Esophagus (tissue), 2 donors: ENCODE data around the gene CNGA1. TPM values are rescaled to one million over a fixed set of nuclear protein-coding genes. Genes with fewer than 3 reads are reported as not detected.

ENCODE experiments used
- H3K27ac ChIP-seq, 2 donors: one replicate each; pipeline ENCODE4 v1.5.1; 2013; ENCODE audit warnings: low read depth in 2 of 2, mild to moderate bottlenecking in 2 of 2, inconsistent platforms in 1 of 2, low read length in 1 of 2, moderate library complexity in 1 of 2
- H3K27me3 ChIP-seq, 2 donors: one replicate each; pipeline ENCODE4 v1.6.1; 2013; ENCODE audit warnings: low read length in 2 of 2, control low read depth in 1 of 2, mild to moderate bottlenecking in 1 of 2; ENCODE audit not compliant: insufficient read depth in 2 of 2, control insufficient read depth in 1 of 2
- H3K36me3 ChIP-seq, 2 donors: one replicate each; pipeline ENCODE4 v1.6.1; 2013; ENCODE audit warnings: low read length in 1 of 2; ENCODE audit not compliant: control insufficient read depth in 2 of 2, insufficient read depth in 2 of 2
- H3K4me1 ChIP-seq, 2 donors: one replicate each; pipeline ENCODE4 v1.6.1; 2013; ENCODE audit warnings: low read length in 1 of 2; ENCODE audit not compliant: control insufficient read depth in 2 of 2, insufficient read depth in 2 of 2
- H3K4me3 ChIP-seq, 2 donors: one replicate each; pipeline ENCODE4 v1.5.1; 2013; ENCODE audit warnings: low read length in 2 of 2, mild to moderate bottlenecking in 2 of 2, low read depth in 1 of 2, moderate library complexity in 1 of 2
- H3K9me3 ChIP-seq, 2 donors: one replicate each; pipeline ENCODE4 v1.6.1; 2013; ENCODE audit warnings: mild to moderate bottlenecking in 2 of 2, low read depth in 1 of 2, low read length in 1 of 2, moderate library complexity in 1 of 2; ENCODE audit not compliant: control insufficient read depth in 2 of 2, insufficient read depth in 1 of 2
- WGBS, 2 donors: extraction: QIAGEN DNeasy Blood & Tissue Kit; methylation state at CpG; one replicate each; pipeline ENCODE4 v1.1.7; 2013; 5-methylcytosine and 5-hydroxymethylcytosine counted together
- polyA plus RNA-seq, 2 donors: library from polyadenylated mRNA; stranded (reverse); fragments of 200-250 nt; gene quantifications; one replicate each; pipeline ENCODE4 v1.2.3, GENCODE V29; 2013
- donor health status: healthy with polysubstance abuse.
- donor health status: Bipolar disorder and iron deficiency.

CNGA1 gene
- polyA plus RNA-seq, 2 donors, result 3.4 to 8.8 TPM

DNA sequence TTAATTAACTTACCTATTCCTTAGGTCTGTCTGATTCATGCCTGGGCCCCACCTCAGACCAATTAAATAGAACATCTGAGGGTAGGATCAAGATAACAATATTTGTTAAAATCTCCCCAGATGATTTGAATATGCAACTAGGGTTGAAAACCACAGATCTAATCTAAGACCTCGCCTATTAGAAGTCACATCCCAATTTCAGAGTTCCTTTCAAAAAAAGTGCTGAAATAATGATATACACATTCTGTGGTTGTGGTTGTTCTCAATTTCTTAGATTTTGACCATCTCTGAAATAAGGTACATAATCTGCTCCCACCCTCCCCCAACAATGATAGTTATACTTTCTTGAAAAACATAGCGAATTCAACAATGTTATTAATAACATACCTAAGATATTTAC lies 27.8 kb upstream of the CNGA1 start:
- Histone ChIP-seq H3K9me3 (no peaks in the 10 kb centered on the region), H3K4me1 (peaks cover 0 to 3% of the 10 kb centered on the region in 2 donors), H3K4me3 (no peak overlapping the region), H3K27me3 (no peaks in the 10 kb centered on the region), H3K27ac (no peak overlapping the region), H3K36me3 (no peaks in the 10 kb centered on the region)
- WGBS, 2 donors, result 77 to 80% methylated on average over 2 of the region's 2 CpGs

- 54 to 62% methylated on average over 2 of the region's 2 CpGs for WGBS, 2 donors
- H3K27me3 ChIP-seq, result no peaks in the 10 kb centered on the region
Observed at GRCh38 chr4:48043504-48043903, 27.0 kb upstream of the CNGA1 start.

GRCh38 chr4:48042979-48043461 lies 26.5 kb upstream of the CNGA1 start:
- Histone ChIP-seq H3K36me3 (no peaks in the 10 kb centered on the region), H3K9me3 (no peaks in the 10 kb centered on the region), H3K27ac (no peak overlapping the region), H3K4me3 (no peak overlapping the region), H3K27me3 (no peaks in the 10 kb centered on the region), H3K4me1 (peaks cover 0 to 3% of the 10 kb centered on the region in 2 donors)
- WGBS, 2 donors, result 41 to 50% methylated on average over 3 of the region's 3 CpGs

More at GRCh38 chr4:48043504-48043903, 27.0 kb upstream of the CNGA1 start:
- no peak overlapping the region for H3K27ac ChIP-seq
- peaks cover 0 to 3% of the 10 kb centered on the region in 2 donors for H3K4me1 ChIP-seq
- H3K36me3 ChIP-seq, result no peaks in the 10 kb centered on the region
- no peaks in the 10 kb centered on the region for H3K9me3 ChIP-seq
- H3K4me3 ChIP-seq, result no peak overlapping the region

DNA sequence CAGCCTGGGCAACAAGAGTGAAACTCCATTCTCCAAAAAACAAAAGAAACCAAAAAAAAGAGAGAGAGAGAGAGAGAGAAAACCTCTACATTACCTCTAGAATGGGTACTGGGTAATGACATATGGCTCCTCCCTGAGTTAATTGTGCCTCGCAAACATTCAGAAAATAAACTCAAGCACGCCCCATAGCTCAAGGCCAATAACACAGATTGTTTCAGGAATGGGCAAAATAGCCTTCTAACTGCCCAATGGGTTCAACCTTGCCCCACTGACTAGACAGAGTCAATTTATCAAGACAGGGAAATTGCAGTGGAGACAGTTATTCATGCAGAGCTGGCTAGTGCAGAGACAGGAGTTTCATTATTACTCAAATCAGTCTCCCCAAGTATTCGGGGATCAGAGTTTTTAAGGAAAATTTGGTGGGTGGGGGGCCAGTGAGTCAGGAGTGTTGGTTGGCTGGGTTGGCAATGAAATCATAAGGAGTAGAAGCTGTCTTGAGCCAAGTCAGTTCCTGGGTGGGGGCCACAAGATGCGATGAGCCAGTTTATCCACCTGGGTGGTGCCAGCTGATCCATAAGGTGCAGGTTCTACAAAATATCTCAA lies 25.2 kb upstream of the CNGA1 start:
- Histone ChIP-seq H3K27ac (no peak overlapping the region), H3K4me1 (no peaks in the 10 kb centered on the region), H3K4me3 (no peak overlapping the region), H3K36me3 (no peaks in the 10 kb centered on the region), H3K9me3 (no peaks in the 10 kb centered on the region), H3K27me3 (no peaks in the 10 kb centered on the region)
- WGBS, 2 donors, result 77 to 80% methylated on average over 4 of the region's 4 CpGs

GRCh38 chr4:48039561-48039960 lies 23.1 kb upstream of the CNGA1 start:
- Histone ChIP-seq H3K9me3 (no peaks in the 10 kb centered on the region), H3K4me3 (no peak overlapping the region), H3K27me3 (no peaks in the 10 kb centered on the region), H3K27ac (no peak overlapping the region), H3K36me3 (no peaks in the 10 kb centered on the region), H3K4me1 (no peaks in the 10 kb centered on the region)

DNA sequence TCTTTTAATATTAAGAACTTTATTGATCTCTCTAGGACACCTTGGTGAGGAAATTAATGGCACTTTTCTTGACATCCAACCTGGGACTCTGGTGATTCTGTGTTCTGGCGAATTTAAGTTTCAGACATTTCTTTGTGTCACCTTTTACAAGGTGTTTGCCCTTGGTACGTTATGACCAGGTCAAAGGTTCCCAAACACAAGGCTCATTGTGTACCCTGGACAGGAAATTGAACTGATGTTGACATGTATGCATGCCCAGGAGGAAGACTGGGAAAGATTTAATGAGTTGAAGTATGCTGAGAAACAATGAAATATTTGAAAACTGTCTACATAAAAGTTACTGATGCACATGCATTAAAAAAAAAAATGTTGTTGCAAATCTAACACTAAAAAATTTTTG lies 22.2 kb upstream of the CNGA1 start:
- Histone ChIP-seq H3K4me1 (no peaks in the 10 kb centered on the region), H3K4me3 (no peak overlapping the region), H3K9me3 (no peaks in the 10 kb centered on the region), H3K27me3 (no peaks in the 10 kb centered on the region), H3K27ac (no peak overlapping the region), H3K36me3 (no peaks in the 10 kb centered on the region)
- WGBS, 2 donors, result 15 to 21% methylated on average over 2 of the region's 2 CpGs

GRCh38 chr4:48037117-48037462 lies 20.6 kb upstream of the CNGA1 start:
- no peaks in the 10 kb centered on the region for H3K9me3 ChIP-seq
- no peak overlapping the region for H3K4me3 ChIP-seq
- no peaks in the 10 kb centered on the region for H3K36me3 ChIP-seq
- no peak overlapping the region for H3K27ac ChIP-seq
- WGBS, 2 donors, result 75 to 81% methylated on average over 2 of the region's 2 CpGs
- H3K4me1 ChIP-seq, result no peaks in the 10 kb centered on the region
- H3K27me3 ChIP-seq, result no peaks in the 10 kb centered on the region

GRCh38 chr4:48035952-48036351 lies 19.5 kb upstream of the CNGA1 start:
- WGBS, 2 donors, result 92 to 93% methylated on average over 3 of the region's 3 CpGs
- Histone ChIP-seq H3K27ac (no peak overlapping the region), H3K27me3 (no peaks in the 10 kb centered on the region), H3K36me3 (no peaks in the 10 kb centered on the region), H3K4me3 (no peak overlapping the region), H3K9me3 (no peaks in the 10 kb centered on the region), H3K4me1 (no peaks in the 10 kb centered on the region)

- Histone ChIP-seq H3K4me1 (no peaks in the 10 kb centered on the region), H3K4me3 (no peak overlapping the region), H3K9me3 (no peaks in the 10 kb centered on the region), H3K36me3 (no peaks in the 10 kb centered on the region), H3K27me3 (no peaks in the 10 kb centered on the region), H3K27ac (no peak overlapping the region)
- 79 to 98% methylated on average over 1 of the region's 1 CpG for WGBS, 2 donors
Observed at GRCh38 chr4:48033825-48034413, 17.4 kb upstream of the CNGA1 start.

DNA sequence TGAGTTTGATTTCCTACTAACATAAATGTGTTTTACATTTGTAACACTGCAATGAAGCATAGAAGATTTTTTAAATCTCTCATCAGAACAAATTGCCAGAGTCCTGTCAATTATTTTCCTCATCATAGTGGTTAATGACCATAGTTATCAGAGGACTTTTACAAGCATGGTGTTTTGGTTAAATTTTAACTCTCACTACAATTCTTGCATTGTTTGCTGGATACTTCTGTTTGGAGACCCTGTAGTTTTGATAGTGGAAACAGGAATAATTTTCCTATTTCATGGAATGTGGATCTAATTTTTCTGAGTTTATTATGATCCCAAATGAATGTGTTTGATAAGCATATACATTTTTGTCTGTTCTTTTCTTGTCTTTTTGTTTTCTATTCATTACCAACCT lies 16.9 kb upstream of the CNGA1 start:
- Histone ChIP-seq H3K4me1 (no peaks in the 10 kb centered on the region), H3K27me3 (no peaks in the 10 kb centered on the region), H3K9me3 (no peaks in the 10 kb centered on the region), H3K36me3 (no peaks in the 10 kb centered on the region), H3K27ac (no peak overlapping the region), H3K4me3 (no peak overlapping the region)
